IMR-90 (cell line): ENCODE results near the gene MARVELD3.

Source experiments
- CEBPB ChIP-seq: IDR thresholded peaks from 2 replicates; pipeline ENCODE4 v1.6.1; 2012; ENCODE audit warnings: low read depth, low read length, improper control_type of control experiment
- CHD1 ChIP-seq: IDR thresholded peaks from 2 replicates; pipeline ENCODE4 v1.6.1; 2012; ENCODE audit warnings: low read depth, low read length, improper control_type of control experiment
- CTCF ChIP-seq: conservative IDR thresholded peaks from 2 replicates; pipeline ENCODE4 v1.5.1; 2012; ENCODE audit warnings: mild to moderate bottlenecking, low read depth, low read length, improper control_type of control experiment
- ELK1 ChIP-seq: fragments of 150-350 bp; IDR thresholded peaks from 2 replicates; pipeline ENCODE4 v1.6.1; 2016; ENCODE audit warnings: low read depth, mild to moderate bottlenecking, low read length, moderate library complexity, borderline replicate concordance
- FOS ChIP-seq: fragments of 150-350 bp; IDR thresholded peaks from 2 replicates; pipeline ENCODE4 v1.6.1; 2016; ENCODE audit warnings: low read depth, low read length
- MAFK ChIP-seq: IDR thresholded peaks from 2 replicates; pipeline ENCODE4 v1.6.1; 2012; ENCODE audit warnings: low read depth, low read length, improper control_type of control experiment
- MAZ ChIP-seq: IDR thresholded peaks from 2 replicates; pipeline ENCODE4 v1.6.1; 2012; ENCODE audit warnings: low read depth, mild to moderate bottlenecking, low read length, improper control_type of control experiment, moderate library complexity, borderline replicate concordance
- MXI1 ChIP-seq: IDR thresholded peaks from 2 replicates; pipeline ENCODE4 v1.6.1; 2012; ENCODE audit warnings: low read depth, mild to moderate bottlenecking, low read length, moderate library complexity, borderline replicate concordance
- NFE2L2 ChIP-seq: fragments of 150-350 bp; IDR thresholded peaks from 2 replicates; pipeline ENCODE4 v1.6.1; 2016; ENCODE audit warnings: low read depth, mild to moderate bottlenecking, low read length
- POLR2A ChIP-seq: IDR thresholded peaks from 2 replicates; pipeline ENCODE4 v1.6.1; 2012; ENCODE audit warnings: mild to moderate bottlenecking, low read depth, low read length
- RAD21 ChIP-seq: IDR thresholded peaks from 2 replicates; pipeline ENCODE4 v1.6.1; 2012; ENCODE audit warnings: low read length, improper control_type of control experiment
- SMC3 ChIP-seq: fragments of 150-350 bp; IDR thresholded peaks from 2 replicates; pipeline ENCODE4 v1.6.1; 2016; ENCODE audit warnings: low read depth, mild to moderate bottlenecking, antibody characterized with exemption, low read length, moderate library complexity
- USF2 ChIP-seq: fragments of 150-350 bp; IDR thresholded peaks from 2 replicates; pipeline ENCODE4 v1.6.1; 2017; ENCODE audit warnings: mild to moderate bottlenecking, antibody characterized with exemption, low read length, low read depth

- TF ChIP-seq MAFK (no peak), CTCF (peak; percentile 20; the same call in 1 of the 2 replicates), POLR2A (no peak), NFE2L2 (no peak), MXI1 (no peak), FOS (no peak), RAD21 (no peak), CEBPB (no peak), ELK1 (no peak), CHD1 (no peak), MAZ (no peak), SMC3 (no peak), USF2 (no peak)
These were observed 22.9 kb downstream of the MARVELD3 start for GRCh38 chr16:71648921-71649320.
